Testis (tissue), 3 donors: ENCODE results near the gene ADAM30. TPM values are rescaled to one million over a fixed set of nuclear protein-coding genes. Genes with fewer than 3 reads are reported as not detected.

Experiments used
- DNase-seq: peaks from one replicate; pipeline ENCODE4 v3.0.0-alpha.2; 2019
- H3K27ac ChIP-seq, 2 donors: fragments of 200-600 bp; sonication (generic); one replicate each; pipeline ENCODE4 v1.5.1; 2019
- H3K27me3 ChIP-seq: fragments of 200-600 bp; sonication (generic); one replicate; pipeline ENCODE4 v1.5.1; 2019
- H3K36me3 ChIP-seq: fragments of 200-600 bp; sonication (generic); one replicate; pipeline ENCODE4 v1.5.1; 2017; ENCODE audit warnings: low read depth; ENCODE audit errors: missing control alignments
- H3K4me1 ChIP-seq: fragments of 200-600 bp; sonication (generic); one replicate; pipeline ENCODE4 v1.5.1; 2019
- H3K4me3 ChIP-seq, 2 donors: fragments of 200-600 bp; sonication (generic); one replicate each; pipeline ENCODE4 v1.5.1; 2017 to 2019
- H3K9me3 ChIP-seq: fragments of 200-600 bp; sonication (generic); one replicate; pipeline ENCODE4 v1.5.1; 2017
- POLR2A ChIP-seq: fragments of 450-650 bp; IDR thresholded peaks from one replicate; pipeline ENCODE4 v1.6.1; 2017; ENCODE audit warnings: antibody characterized with exemption, mild to moderate bottlenecking, moderate library complexity
- WGBS, 2 donors: methylation state at CpG; one replicate each; pipeline ENCODE4 v1.1.5; 2018; 5-methylcytosine and 5-hydroxymethylcytosine counted together
- intact Hi-C: fragments of 100-400 bp; cut with DNase I; formaldehyde crosslinking; loops from one replicate; pipeline ENCODE4 v1.15.1; 2023; ENCODE audit warnings: low total_unique reads
- polyA plus RNA-seq: library from polyadenylated mRNA; stranded (reverse); fragments of 350-450 nt; fragmentation: Illumina TruSeq; extraction: RNeasy Lipid Tissue Mini Kit (QIAGEN cat#74804); gene quantifications from one replicate; pipeline ENCODE4 v1.2.3, GENCODE V29; 2014; ENCODE audit warnings: low read depth, low replicate concordance; ENCODE audit not compliant: insufficient read depth
- total RNA-seq, 2 donors: library from RNA; depleted of rRNA; stranded (reverse); fragments of >200 nt; gene quantifications; one replicate each; pipeline ENCODE4 v1.2.3, GENCODE V29; 2016
- TF ChIP-seq, protein P1 (sequence below), 3 experiments: fragments of 450-650 bp in 2 of 3; fragments of 200-600 bp in 1 of 3; sonication (generic) in 1 of 3; IDR thresholded peaks; one replicate each; pipeline ENCODE4 v1.5.1; 2016 to 2019; ENCODE audit warnings: antibody characterized with exemption in 3 of 3, mild to moderate bottlenecking in 2 of 3, moderate library complexity in 1 of 3

The ADAM30 gene
- total and polyA plus RNA-seq, 3 donors from 2014 or later: 9.5 to 52.6 (median 13.1) TPM

DNA sequence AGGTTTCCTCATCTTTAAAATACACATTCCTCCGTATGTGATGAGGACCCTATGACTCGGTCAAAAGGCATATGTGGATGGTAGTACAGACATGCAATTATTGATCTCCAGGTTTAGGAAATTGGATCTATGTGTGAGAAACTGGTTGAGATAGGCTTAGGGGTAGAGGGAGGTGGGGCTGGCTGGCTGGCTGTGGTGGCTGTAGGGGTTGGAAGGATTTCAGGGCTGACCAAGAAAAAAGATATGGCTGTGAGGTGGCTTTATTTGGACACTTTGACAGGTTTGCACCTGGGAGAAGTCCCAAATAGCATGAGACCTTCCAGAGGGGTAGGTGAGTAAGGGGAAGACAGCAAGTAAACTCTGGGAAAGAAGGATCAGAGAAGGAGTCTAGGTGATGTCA lies 39.6 kb upstream of the ADAM30 start:
- Histone ChIP-seq H3K9me3 (no peaks in the 10 kb centered on the region), H3K4me3 (no peak overlapping the region), H3K36me3 (peaks cover 2% of the 10 kb centered on the region), H3K27ac (no peak overlapping the region), H3K4me1 (no peaks in the 10 kb centered on the region), H3K27me3 (no peaks in the 10 kb centered on the region)
- DNase-seq: no peak
- WGBS, 2 donors: 90 to 96% methylated on average over 2 of the region's 2 CpGs
- intact Hi-C loops: no loop called here
- TF ChIP-seq, protein P1, sequence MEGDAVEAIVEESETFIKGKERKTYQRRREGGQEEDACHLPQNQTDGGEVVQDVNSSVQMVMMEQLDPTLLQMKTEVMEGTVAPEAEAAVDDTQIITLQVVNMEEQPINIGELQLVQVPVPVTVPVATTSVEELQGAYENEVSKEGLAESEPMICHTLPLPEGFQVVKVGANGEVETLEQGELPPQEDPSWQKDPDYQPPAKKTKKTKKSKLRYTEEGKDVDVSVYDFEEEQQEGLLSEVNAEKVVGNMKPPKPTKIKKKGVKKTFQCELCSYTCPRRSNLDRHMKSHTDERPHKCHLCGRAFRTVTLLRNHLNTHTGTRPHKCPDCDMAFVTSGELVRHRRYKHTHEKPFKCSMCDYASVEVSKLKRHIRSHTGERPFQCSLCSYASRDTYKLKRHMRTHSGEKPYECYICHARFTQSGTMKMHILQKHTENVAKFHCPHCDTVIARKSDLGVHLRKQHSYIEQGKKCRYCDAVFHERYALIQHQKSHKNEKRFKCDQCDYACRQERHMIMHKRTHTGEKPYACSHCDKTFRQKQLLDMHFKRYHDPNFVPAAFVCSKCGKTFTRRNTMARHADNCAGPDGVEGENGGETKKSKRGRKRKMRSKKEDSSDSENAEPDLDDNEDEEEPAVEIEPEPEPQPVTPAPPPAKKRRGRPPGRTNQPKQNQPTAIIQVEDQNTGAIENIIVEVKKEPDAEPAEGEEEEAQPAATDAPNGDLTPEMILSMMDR (IDR thresholded peaks at IDR 0.05): no peak
- no peak for TF ChIP-seq POLR2A

DNA sequence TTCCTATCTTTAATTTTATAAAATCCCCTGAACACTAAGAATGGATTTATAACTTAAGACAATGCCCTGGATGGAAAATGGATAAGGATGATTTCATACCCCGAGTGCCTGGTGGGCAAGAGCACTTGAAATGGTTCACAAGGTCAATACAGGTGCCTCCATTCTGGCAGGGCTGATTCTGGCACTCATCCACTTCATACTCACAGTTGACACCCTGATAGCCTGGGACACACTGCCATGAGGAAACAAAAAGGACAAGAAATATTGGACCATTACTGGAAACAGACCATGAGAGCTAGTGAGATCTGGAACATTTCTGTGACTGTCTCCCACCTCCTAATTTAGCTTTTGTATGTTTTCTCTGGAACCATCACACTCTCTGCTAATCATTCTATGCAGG lies 39.1 kb upstream of the ADAM30 start:
- Histone ChIP-seq H3K4me1 (no peaks in the 10 kb centered on the region), H3K27me3 (no peaks in the 10 kb centered on the region), H3K27ac (no peak overlapping the region), H3K36me3 (peaks cover 2% of the 10 kb centered on the region), H3K9me3 (no peaks in the 10 kb centered on the region), H3K4me3 (no peak overlapping the region)
- intact Hi-C loops: no loop called here
- no peak for TF ChIP-seq POLR2A
- WGBS, 2 donors: 73 to 90% methylated on average over 1 of the region's 1 CpG
- no peak for DNase-seq

DNA sequence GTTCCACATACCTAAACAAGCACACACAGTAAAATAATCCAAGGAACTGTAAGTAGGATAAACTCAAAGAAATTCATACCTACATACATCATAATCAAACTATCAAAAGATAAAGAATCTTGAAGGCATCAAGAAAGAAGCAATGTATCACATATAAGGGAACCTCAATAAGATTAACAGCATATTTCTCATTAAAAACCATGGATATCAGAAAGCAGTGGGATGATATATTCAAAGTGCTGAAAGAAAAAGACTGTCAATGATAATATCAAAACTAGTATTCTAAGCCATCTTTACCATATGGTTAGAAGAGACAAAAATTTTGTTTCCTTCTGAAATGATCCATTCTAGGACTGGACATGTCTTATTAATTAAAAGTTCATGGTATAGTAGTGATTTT lies 37.1 kb upstream of the ADAM30 start:
- no peak for TF ChIP-seq POLR2A
- TF ChIP-seq, protein P1 (IDR thresholded peaks at IDR 0.05): no peak
- Histone ChIP-seq H3K27ac (no peak overlapping the region), H3K36me3 (no peaks in the 10 kb centered on the region), H3K9me3 (no peaks in the 10 kb centered on the region), H3K4me3 (no peak overlapping the region), H3K4me1 (no peaks in the 10 kb centered on the region), H3K27me3 (no peaks in the 10 kb centered on the region)
- DNase-seq: no peak
- intact Hi-C loops: no loop called here

- no peak for DNase-seq
- TF ChIP-seq POLR2A: no peak
- TF ChIP-seq, protein P1 (IDR thresholded peaks at IDR 0.05): no peak
- intact Hi-C loops: no loop called here
- 97% methylated on average over 1 of the region's 1 CpG for WGBS, 2 donors
- Histone ChIP-seq H3K27me3 (no peaks in the 10 kb centered on the region), H3K4me3 (no peak overlapping the region), H3K9me3 (no peaks in the 10 kb centered on the region), H3K27ac (no peak overlapping the region), H3K4me1 (no peaks in the 10 kb centered on the region), H3K36me3 (no peaks in the 10 kb centered on the region)
These were observed 33.5 kb upstream of the ADAM30 start for GRCh38 chr1:119929643-119930315.

DNA sequence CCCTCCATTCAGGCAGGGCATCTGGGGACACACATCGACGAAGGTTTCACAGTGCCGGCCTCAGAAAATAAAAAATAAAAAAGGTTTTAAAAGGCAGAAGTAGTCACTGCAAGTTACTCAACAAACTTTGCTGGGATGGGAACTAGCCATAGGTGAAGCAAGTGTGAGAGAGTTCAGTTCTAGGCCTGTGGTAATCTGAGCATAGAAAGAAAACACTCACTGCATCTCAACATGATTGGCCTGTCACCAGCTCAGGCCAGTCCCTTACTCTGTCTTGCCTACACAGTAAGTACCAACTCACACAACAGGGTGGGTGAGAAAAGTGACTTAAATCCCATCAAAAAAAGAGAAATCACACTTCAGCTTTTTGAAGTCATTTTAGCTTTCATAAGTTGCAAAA lies 30.2 kb upstream of the ADAM30 start:
- Histone ChIP-seq H3K27ac (no peak overlapping the region), H3K9me3 (no peaks in the 10 kb centered on the region), H3K27me3 (no peaks in the 10 kb centered on the region), H3K4me1 (no peaks in the 10 kb centered on the region), H3K4me3 (no peak overlapping the region), H3K36me3 (no peaks in the 10 kb centered on the region)
- no peak for DNase-seq
- TF ChIP-seq, protein P1 (IDR thresholded peaks at IDR 0.05): no peak
- TF ChIP-seq POLR2A: no peak
- 73 to 90% methylated on average over 3 of the region's 3 CpGs for WGBS, 2 donors
- intact Hi-C loops: no loop called here
